Dermis blood vessel endothelial cell (primary cell): ENCODE data around the gene CCDC28A. TPM values are rescaled to one million over a fixed set of nuclear protein-coding genes. Genes with fewer than 3 reads are reported as not detected.

Source experiments
- total RNA-seq: library from RNA; depleted of rRNA; stranded (reverse); fragments of >200 nt; gene quantifications from 2 replicates; pipeline ENCODE4 v1.2.3, GENCODE V29; 2014

CCDC28A gene
- total RNA-seq, 1 donor from 2014 or later = 22.1 TPM

Other genes with a start within 250 kb of the CCDC28A start
- gene ECT2L, start 22.3 kb downstream of the CCDC28A start, total RNA-seq = not detected in 2 replicates
- gene REPS1, start 214.5 kb downstream of the CCDC28A start, total RNA-seq = 25.4 and 29.5 TPM in 2 replicates